OCI-LY7 (cell line): ENCODE measurements around the gene FUT8.

Source experiments
- CTCF ChIP-seq: fragments of 200-600 bp; sonication (generic); conservative IDR thresholded peaks from 2 replicates; pipeline ENCODE4 v1.5.1; 2014; ENCODE audit warnings: mild to moderate bottlenecking, antibody characterized with exemption, low read length, moderate library complexity, mixed read lengths
- EZH2phosphoT487 ChIP-seq: fragments of 200-600 bp; sonication (generic); IDR thresholded peaks from 2 replicates; pipeline ENCODE4 v1.6.1; 2018; ENCODE audit warnings: low read depth, borderline replicate concordance, mild to moderate bottlenecking, mixed run types, antibody characterized with exemption, low read length, moderate library complexity, mixed read lengths

- no peak for TF ChIP-seq CTCF
- no peak for TF ChIP-seq EZH2phosphoT487
These were observed 35.0 kb upstream of the FUT8 start for GRCh38 chr14:65377576-65377975.
